Chondrocyte (in vitro differentiated cells): ENCODE data around the gene LRP1-AS. TPM values are rescaled to one million over a fixed set of nuclear protein-coding genes. Genes with fewer than 3 reads are reported as not detected.

Experiments
- DNase-seq: peaks from one replicate; pipeline ENCODE4 v3.0.0; 2021; ENCODE audit warnings: mixed read lengths, low spot score
- H3K27ac Mint-ChIP-seq: one replicate; pipeline ENCODE4 v1.8.0; 2021; ENCODE audit warnings: mild to moderate bottlenecking, moderate library complexity, mixed read lengths; ENCODE audit not compliant: unreplicated experiment
- H3K27me3 Mint-ChIP-seq: 2 replicates; pipeline ENCODE4 v1.8.0; 2021; ENCODE audit warnings: low read depth, mixed read lengths
- H3K36me3 Mint-ChIP-seq: 2 replicates; pipeline ENCODE4 v1.8.0; 2021; ENCODE audit warnings: low read depth, mixed read lengths
- H3K4me1 Mint-ChIP-seq: 2 replicates; pipeline ENCODE4 v1.8.0; 2021; ENCODE audit warnings: low read depth, mild to moderate bottlenecking, mixed read lengths
- H3K4me3 Mint-ChIP-seq: one replicate; pipeline ENCODE4 v1.8.0; 2021; ENCODE audit warnings: mild to moderate bottlenecking, moderate library complexity, mixed read lengths; ENCODE audit not compliant: unreplicated experiment
- H3K9me3 Mint-ChIP-seq: 2 replicates; pipeline ENCODE4 v1.8.0; 2021; ENCODE audit warnings: low read depth, mixed read lengths
- total RNA-seq: library from RNA; stranded (reverse); gene quantifications from 3 replicates; pipeline ENCODE4 v1.2.1, GENCODE V29; 2021
- TF ChIP-seq, protein P1 (sequence below): fragments of 200-600 bp; sonication (generic); IDR thresholded peaks from 2 replicates; pipeline ENCODE4 v1.5.0; 2021; ENCODE audit warnings: antibody characterized with exemption, mild to moderate bottlenecking, moderate library complexity

LRP1-AS gene
- total RNA-seq, 1 donor from 2014 or later: not detected

GRCh38 chr12:57152639-57153038 lies 5.2 kb upstream of the LRP1-AS start:
- H3K4me1 Mint-ChIP-seq: peaks cover 62% of the 10 kb centered on the region
- no peaks in the 10 kb centered on the region for H3K9me3 Mint-ChIP-seq
- peaks cover 34% of the 10 kb centered on the region for H3K36me3 Mint-ChIP-seq
- DNase-seq: no peak
- H3K4me3 Mint-ChIP-seq: peak overlapping the region; percentile 9
- peak overlapping the region; percentile 95 for H3K27ac Mint-ChIP-seq
- no peaks in the 10 kb centered on the region for H3K27me3 Mint-ChIP-seq
- TF ChIP-seq, protein P1, sequence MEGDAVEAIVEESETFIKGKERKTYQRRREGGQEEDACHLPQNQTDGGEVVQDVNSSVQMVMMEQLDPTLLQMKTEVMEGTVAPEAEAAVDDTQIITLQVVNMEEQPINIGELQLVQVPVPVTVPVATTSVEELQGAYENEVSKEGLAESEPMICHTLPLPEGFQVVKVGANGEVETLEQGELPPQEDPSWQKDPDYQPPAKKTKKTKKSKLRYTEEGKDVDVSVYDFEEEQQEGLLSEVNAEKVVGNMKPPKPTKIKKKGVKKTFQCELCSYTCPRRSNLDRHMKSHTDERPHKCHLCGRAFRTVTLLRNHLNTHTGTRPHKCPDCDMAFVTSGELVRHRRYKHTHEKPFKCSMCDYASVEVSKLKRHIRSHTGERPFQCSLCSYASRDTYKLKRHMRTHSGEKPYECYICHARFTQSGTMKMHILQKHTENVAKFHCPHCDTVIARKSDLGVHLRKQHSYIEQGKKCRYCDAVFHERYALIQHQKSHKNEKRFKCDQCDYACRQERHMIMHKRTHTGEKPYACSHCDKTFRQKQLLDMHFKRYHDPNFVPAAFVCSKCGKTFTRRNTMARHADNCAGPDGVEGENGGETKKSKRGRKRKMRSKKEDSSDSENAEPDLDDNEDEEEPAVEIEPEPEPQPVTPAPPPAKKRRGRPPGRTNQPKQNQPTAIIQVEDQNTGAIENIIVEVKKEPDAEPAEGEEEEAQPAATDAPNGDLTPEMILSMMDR: no peak

GRCh38 chr12:57151741-57152630 lies 4.6 kb upstream of the LRP1-AS start:
- no peak for DNase-seq
- peaks cover 35% of the 10 kb centered on the region for H3K36me3 Mint-ChIP-seq
- H3K4me3 Mint-ChIP-seq: peak overlapping the region; percentile 29
- peak overlapping the region; percentile 95 for H3K27ac Mint-ChIP-seq
- H3K9me3 Mint-ChIP-seq: no peaks in the 10 kb centered on the region
- peaks cover 67% of the 10 kb centered on the region for H3K4me1 Mint-ChIP-seq
- no peaks in the 10 kb centered on the region for H3K27me3 Mint-ChIP-seq
- TF ChIP-seq, protein P1: peak; percentile 40

DNA sequence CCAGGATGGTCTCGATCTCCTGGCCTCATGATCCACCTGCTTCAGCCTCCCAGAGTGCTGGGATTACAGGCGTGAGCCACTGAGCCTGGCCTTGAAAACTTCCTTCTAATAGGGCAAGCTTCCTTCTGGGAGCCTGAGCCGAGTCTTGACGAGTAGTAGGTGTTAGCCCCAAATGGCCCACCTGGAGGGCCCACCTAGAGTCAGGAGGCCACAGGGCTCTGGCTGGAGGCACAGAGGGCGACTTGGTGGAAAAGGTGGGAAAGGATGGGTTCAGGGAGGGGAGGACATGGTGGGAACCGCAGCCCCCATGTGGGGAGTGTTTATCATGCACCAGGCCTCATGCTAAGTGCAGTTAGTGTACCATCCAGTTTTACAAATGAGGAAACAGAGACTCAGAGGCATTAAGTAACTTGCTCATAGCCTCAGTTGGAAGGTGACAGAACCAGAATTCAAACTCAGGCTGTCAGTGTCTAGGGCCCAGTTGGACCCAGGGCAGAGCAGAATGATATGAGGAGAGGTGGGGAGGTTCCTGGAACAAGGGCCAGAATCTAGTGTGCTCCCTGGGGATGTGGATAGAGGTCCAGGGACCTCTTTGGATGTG lies 3.1 kb upstream of the LRP1-AS start:
- TF ChIP-seq, protein P1: no peak
- H3K4me1 Mint-ChIP-seq: peaks cover 82% of the 10 kb centered on the region
- no peaks in the 10 kb centered on the region for H3K9me3 Mint-ChIP-seq
- H3K36me3 Mint-ChIP-seq: peaks cover 36% of the 10 kb centered on the region
- no peak overlapping the region for H3K4me3 Mint-ChIP-seq
- H3K27me3 Mint-ChIP-seq: no peaks in the 10 kb centered on the region
- no peak for DNase-seq
- peak overlapping the region; percentile 95 for H3K27ac Mint-ChIP-seq

GRCh38 chr12:57149245-57149900 lies 2.0 kb upstream of the LRP1-AS start:
- DNase-seq: no peak
- Mint-ChIP-seq H3K4me3 (peak overlapping the region; percentile 42), H3K27me3 (no peaks in the 10 kb centered on the region), H3K36me3 (peaks cover 31% of the 10 kb centered on the region), H3K9me3 (no peaks in the 10 kb centered on the region), H3K27ac (peak overlapping the region; percentile 89), H3K4me1 (peaks cover 86% of the 10 kb centered on the region)
- TF ChIP-seq, protein P1: no peak
